Mesendoderm (in vitro differentiated cells): Measurements from ENCODE around the gene LAP3.

ENCODE experiments used
- DNase-seq: peaks from one replicate; pipeline ENCODE4 v3.0.0; 2013
- H2AK5ac ChIP-seq: 2 replicates; pipeline ENCODE4 v1.6.1; 2013; ENCODE audit warnings: low read length, inconsistent platforms
- H2BK120ac ChIP-seq: 2 replicates; pipeline ENCODE4 v1.6.1; 2013; ENCODE audit warnings: low read depth, mild to moderate bottlenecking, low read length, moderate library complexity, mixed read lengths
- H2BK15ac ChIP-seq: replicated peaks from 2 replicates; pipeline ENCODE4 v1.6.1; 2013; ENCODE audit warnings: low read depth, mild to moderate bottlenecking, moderate library complexity
- H2BK5ac ChIP-seq: 2 replicates; pipeline ENCODE4 v1.6.1; 2013; ENCODE audit warnings: low read length, inconsistent platforms
- H3K18ac ChIP-seq: 2 replicates; pipeline ENCODE4 v1.6.1; 2013; ENCODE audit warnings: mild to moderate bottlenecking, low read length, mixed read lengths
- H3K23ac ChIP-seq: one replicate; pipeline ENCODE4 v1.6.1; 2013; ENCODE audit warnings: low read length
- H3K27ac ChIP-seq: 2 replicates; pipeline ENCODE4 v1.5.1; 2013; ENCODE audit warnings: low read depth, mild to moderate bottlenecking, inconsistent platforms, low read length, moderate library complexity
- H3K27me3 ChIP-seq: 2 replicates; pipeline ENCODE4 v1.6.1; 2013; ENCODE audit warnings: low read length, control low read depth, mild to moderate bottlenecking, inconsistent platforms; ENCODE audit not compliant: insufficient read depth, poor library complexity
- H3K36me3 ChIP-seq: 2 replicates; pipeline ENCODE4 v1.6.1; 2013; ENCODE audit warnings: low read length, inconsistent platforms; ENCODE audit not compliant: control insufficient read depth, insufficient read depth
- H3K4ac ChIP-seq: one replicate; pipeline ENCODE4 v1.6.1; 2013; ENCODE audit warnings: low read depth, mild to moderate bottlenecking, low read length, moderate library complexity
- H3K4me1 ChIP-seq: 2 replicates; pipeline ENCODE4 v1.6.1; 2013; ENCODE audit warnings: low read depth, low read length, inconsistent platforms; ENCODE audit not compliant: control insufficient read depth
- H3K4me2 ChIP-seq: 2 replicates; pipeline ENCODE4 v1.6.1; 2013; ENCODE audit warnings: low read length
- H3K4me3 ChIP-seq: 2 replicates; pipeline ENCODE4 v1.5.1; 2013; ENCODE audit warnings: mild to moderate bottlenecking, low read length
- H3K56ac ChIP-seq: one replicate; pipeline ENCODE4 v1.6.1; 2013; ENCODE audit warnings: low read length
- H3K79me1 ChIP-seq: 2 replicates; pipeline ENCODE4 v1.6.1; 2013; ENCODE audit warnings: low read length, inconsistent platforms
- H3K79me2 ChIP-seq: 2 replicates; pipeline ENCODE4 v1.6.1; 2013; ENCODE audit warnings: mild to moderate bottlenecking, low read length; ENCODE audit not compliant: control insufficient read depth, insufficient read depth
- H3K9ac ChIP-seq: 2 replicates; pipeline ENCODE4 v1.6.1; 2013; ENCODE audit warnings: low read length, inconsistent platforms
- H4K5ac ChIP-seq: one replicate; pipeline ENCODE4 v1.6.1; 2013; ENCODE audit warnings: low read length
- H4K8ac ChIP-seq: one replicate; pipeline ENCODE4 v1.6.1; 2013; ENCODE audit warnings: low read depth, mild to moderate bottlenecking, control low read depth, low read length, moderate library complexity
- WGBS: extraction: QIAGEN DNeasy Blood & Tissue Kit; methylation state at CpG from one replicate; pipeline ENCODE4 v1.1.7; 2013; ENCODE audit warnings: low lambda C conversion rate, missing lambda C conversion rate; ENCODE audit not compliant: insufficient coverage; ENCODE audit errors: extremely low coverage; 5-methylcytosine and 5-hydroxymethylcytosine counted together

Gene LAP3

GRCh38 chr4:17589355-17589754 is 12.4 kb downstream of the LAP3 start:
- no peaks in the 10 kb centered on the region for H3K4me1 ChIP-seq
- H3K18ac ChIP-seq, result no peak overlapping the region
- H2AK5ac ChIP-seq, result no peak overlapping the region
- H4K8ac ChIP-seq, result no peak overlapping the region
- no peak overlapping the region for H4K5ac ChIP-seq
- DNase-seq, result no peak
- no peak overlapping the region for H3K9ac ChIP-seq
- no peak overlapping the region for H2BK5ac ChIP-seq
- no peak overlapping the region for H3K4ac ChIP-seq
- no peak overlapping the region for H3K27ac ChIP-seq
- H2BK120ac ChIP-seq, result no peak overlapping the region
- no peaks in the 10 kb centered on the region for H3K79me1 ChIP-seq
- no peak overlapping the region for H3K4me3 ChIP-seq
- H3K23ac ChIP-seq, result no peak overlapping the region
- no peaks in the 10 kb centered on the region for H3K79me2 ChIP-seq
- no peak overlapping the region for H3K56ac ChIP-seq
- no peak overlapping the region for H2BK15ac ChIP-seq
- H3K36me3 ChIP-seq, result peaks cover 5% of the 10 kb centered on the region
- no CpG with 5 or more reads among the region's 3 CpGs for WGBS
- H3K4me2 ChIP-seq, result no peak overlapping the region
- H3K27me3 ChIP-seq, result no peaks in the 10 kb centered on the region

- H3K27me3 ChIP-seq, result no peaks in the 10 kb centered on the region
- H2BK120ac ChIP-seq, result no peak overlapping the region
- H4K5ac ChIP-seq, result no peak overlapping the region
- no peak overlapping the region for H3K9ac ChIP-seq
- WGBS, result no CpG with 5 or more reads among the region's 6 CpGs
- no peak overlapping the region for H3K23ac ChIP-seq
- no peak overlapping the region for H3K27ac ChIP-seq
- H3K79me1 ChIP-seq, result no peaks in the 10 kb centered on the region
- no peaks in the 10 kb centered on the region for H3K79me2 ChIP-seq
- H3K4ac ChIP-seq, result no peak overlapping the region
- no peak overlapping the region for H2BK5ac ChIP-seq
- H2BK15ac ChIP-seq, result no peak overlapping the region
- no peak overlapping the region for H2AK5ac ChIP-seq
- H4K8ac ChIP-seq, result no peak overlapping the region
- DNase-seq, result no peak
- H3K56ac ChIP-seq, result no peak overlapping the region
- H3K36me3 ChIP-seq, result peaks cover 8% of the 10 kb centered on the region
- no peak overlapping the region for H3K4me3 ChIP-seq
- no peak overlapping the region for H3K18ac ChIP-seq
- H3K4me1 ChIP-seq, result no peaks in the 10 kb centered on the region
- no peak overlapping the region for H3K4me2 ChIP-seq
Observed at GRCh38 chr4:17595471-17596005, 18.5 kb downstream of the LAP3 start.

- no peak overlapping the region for H4K5ac ChIP-seq
- H3K56ac ChIP-seq, result no peak overlapping the region
- no peak overlapping the region for H3K23ac ChIP-seq
- no peak overlapping the region for H2BK120ac ChIP-seq
- H3K79me2 ChIP-seq, result no peaks in the 10 kb centered on the region
- no peak overlapping the region for H4K8ac ChIP-seq
- no peak overlapping the region for H2BK15ac ChIP-seq
- peak; percentile 16 for DNase-seq
- no peaks in the 10 kb centered on the region for H3K4me1 ChIP-seq
- no peak overlapping the region for H3K18ac ChIP-seq
- H3K27me3 ChIP-seq, result no peaks in the 10 kb centered on the region
- H2AK5ac ChIP-seq, result no peak overlapping the region
- no peak overlapping the region for H3K9ac ChIP-seq
- no peak overlapping the region for H3K27ac ChIP-seq
- H3K4me2 ChIP-seq, result no peak overlapping the region
- H3K36me3 ChIP-seq, result peaks cover 8% of the 10 kb centered on the region
- H2BK5ac ChIP-seq, result no peak overlapping the region
- no peaks in the 10 kb centered on the region for H3K79me1 ChIP-seq
- no peak overlapping the region for H3K4ac ChIP-seq
- WGBS, result no CpG with 5 or more reads among the region's 7 CpGs
- no peak overlapping the region for H3K4me3 ChIP-seq
Observed at GRCh38 chr4:17597517-17597916, 20.5 kb downstream of the LAP3 start.

- no peak overlapping the region for H3K56ac ChIP-seq
- no peaks in the 10 kb centered on the region for H3K79me1 ChIP-seq
- no peak overlapping the region for H2BK5ac ChIP-seq
- DNase-seq, result no peak
- no peak overlapping the region for H3K27ac ChIP-seq
- H4K5ac ChIP-seq, result no peak overlapping the region
- no peak overlapping the region for H3K4ac ChIP-seq
- no peak overlapping the region for H4K8ac ChIP-seq
- no peak overlapping the region for H2BK120ac ChIP-seq
- no peak overlapping the region for H3K9ac ChIP-seq
- no peak overlapping the region for H3K4me3 ChIP-seq
- no peak overlapping the region for H3K4me2 ChIP-seq
- no CpG with 5 or more reads among the region's 1 CpG for WGBS
- H3K27me3 ChIP-seq, result no peaks in the 10 kb centered on the region
- peaks cover 6% of the 10 kb centered on the region for H3K36me3 ChIP-seq
- H3K23ac ChIP-seq, result no peak overlapping the region
- H3K79me2 ChIP-seq, result no peaks in the 10 kb centered on the region
- no peak overlapping the region for H2AK5ac ChIP-seq
- no peak overlapping the region for H2BK15ac ChIP-seq
- H3K4me1 ChIP-seq, result no peaks in the 10 kb centered on the region
- H3K18ac ChIP-seq, result no peak overlapping the region
Observed at GRCh38 chr4:17599826-17600225, 22.8 kb downstream of the LAP3 start.

- H3K36me3 ChIP-seq, result peaks cover 5% of the 10 kb centered on the region
- no peak overlapping the region for H3K9ac ChIP-seq
- WGBS, result no CpG with 5 or more reads among the region's 3 CpGs
- H3K4me1 ChIP-seq, result no peaks in the 10 kb centered on the region
- no peak overlapping the region for H2BK5ac ChIP-seq
- no peak overlapping the region for H3K4ac ChIP-seq
- no peak overlapping the region for H2BK15ac ChIP-seq
- no peak overlapping the region for H3K18ac ChIP-seq
- no peak overlapping the region for H3K56ac ChIP-seq
- DNase-seq, result no peak
- no peak overlapping the region for H3K23ac ChIP-seq
- H3K4me2 ChIP-seq, result no peak overlapping the region
- no peaks in the 10 kb centered on the region for H3K27me3 ChIP-seq
- no peak overlapping the region for H4K5ac ChIP-seq
- no peaks in the 10 kb centered on the region for H3K79me1 ChIP-seq
- H2BK120ac ChIP-seq, result no peak overlapping the region
- no peak overlapping the region for H3K4me3 ChIP-seq
- H3K27ac ChIP-seq, result no peak overlapping the region
- no peaks in the 10 kb centered on the region for H3K79me2 ChIP-seq
- H4K8ac ChIP-seq, result no peak overlapping the region
- no peak overlapping the region for H2AK5ac ChIP-seq
Observed at GRCh38 chr4:17605236-17605635, 28.2 kb downstream of the LAP3 start.

GRCh38 chr4:17613761-17614415 is 36.9 kb downstream of the LAP3 start:
- Histone ChIP-seq H3K27ac (no peak overlapping the region), H2BK120ac (no peak overlapping the region), H3K4me2 (peak overlapping the region; percentile 63), H3K79me1 (peaks cover 12% of the 10 kb centered on the region), H3K36me3 (peaks cover 1% of the 10 kb centered on the region), H3K23ac (no peak overlapping the region), H3K27me3 (no peaks in the 10 kb centered on the region), H4K8ac (no peak overlapping the region), H3K56ac (peak overlapping the region; percentile 84), H3K4ac (no peak overlapping the region), H3K4me1 (no peaks in the 10 kb centered on the region), H3K79me2 (peaks cover 37% of the 10 kb centered on the region), H2BK5ac (no peak overlapping the region), H2AK5ac (no peak overlapping the region), H3K9ac (peak overlapping the region; percentile 68), H3K4me3 (peak overlapping the region; percentile 78), H4K5ac (no peak overlapping the region), H2BK15ac (no peak overlapping the region), H3K18ac (peak overlapping the region; percentile 55)
- no peak for DNase-seq
- no CpG with 5 or more reads among the region's 23 CpGs for WGBS
